Nephron (organoid): ENCODE data around the gene CELF2.
A peak's percentile ranks its signal among the peaks of the same experiment; 100 is the strongest.

Source experiments
- H3K27ac Mint-ChIP-seq, 3 experiments: 2 replicates each; pipeline ENCODE4 v1.8.0; 2020; ENCODE audit warnings: mixed read lengths in 3 of 3, mild to moderate bottlenecking in 2 of 3, moderate library complexity in 1 of 3
- H3K27me3 Mint-ChIP-seq: 2 replicates; pipeline ENCODE4 v1.8.0; 2021; ENCODE audit warnings: low read depth, mild to moderate bottlenecking, moderate library complexity, mixed read lengths
- H3K36me3 Mint-ChIP-seq: 2 replicates; pipeline ENCODE4 v1.8.0; 2020; ENCODE audit warnings: low read depth, mixed read lengths
- H3K4me1 Mint-ChIP-seq: 2 replicates; pipeline ENCODE4 v1.8.0; 2020; ENCODE audit warnings: mixed read lengths
- H3K4me3 Mint-ChIP-seq, 3 experiments: 2 replicates each; pipeline ENCODE4 v1.8.0; 2020; ENCODE audit warnings: mild to moderate bottlenecking in 3 of 3, mixed read lengths in 3 of 3, moderate library complexity in 2 of 3
- H3K9me3 Mint-ChIP-seq: 2 replicates; pipeline ENCODE4 v1.8.0; 2020; ENCODE audit warnings: mixed read lengths
- CTCF ChIP-seq, 3 experiments: fragments of 200-600 bp; sonication (generic); IDR thresholded peaks; one replicate each; pipeline ENCODE4 v1.5.0; 2021; ENCODE audit warnings: antibody characterized with exemption in 3 of 3; ENCODE audit not compliant: unreplicated experiment in 3 of 3

The CELF2 gene

GRCh38 chr10:11057994-11058393 lies 40.3 kb downstream of the CELF2 start:
- Mint-ChIP-seq H3K27me3 (no peaks in the 10 kb centered on the region), H3K27ac (peak overlapping the region; percentile 0 to 25 (median 13)), H3K36me3 (peaks cover 12% of the 10 kb centered on the region), H3K4me3 (no peak overlapping the region), H3K4me1 (peaks cover 30% of the 10 kb centered on the region), H3K9me3 (peaks cover 11% of the 10 kb centered on the region)
- no peak for TF ChIP-seq CTCF (IDR thresholded peaks at IDR 0.05; ENCODE audit: unreplicated experiment in 3 of 3)

GRCh38 chr10:11058965-11059364 lies 41.3 kb downstream of the CELF2 start:
- no peak for TF ChIP-seq CTCF (IDR thresholded peaks at IDR 0.05; ENCODE audit: unreplicated experiment in 3 of 3)
- Mint-ChIP-seq H3K27me3 (no peaks in the 10 kb centered on the region), H3K36me3 (peaks cover 12% of the 10 kb centered on the region), H3K27ac (peak overlapping the region; percentile 17 to 35 (median 21)), H3K9me3 (peaks cover 11% of the 10 kb centered on the region), H3K4me1 (peaks cover 34% of the 10 kb centered on the region), H3K4me3 (no peak overlapping the region)

GRCh38 chr10:11063856-11064255 lies 46.2 kb downstream of the CELF2 start:
- peaks cover 12% of the 10 kb centered on the region for H3K36me3 Mint-ChIP-seq
- H3K27me3 Mint-ChIP-seq, result no peaks in the 10 kb centered on the region

GRCh38 chr10:11064832-11065231 lies 47.2 kb downstream of the CELF2 start:
- Mint-ChIP-seq H3K36me3 (peaks cover 12% of the 10 kb centered on the region), H3K27me3 (no peaks in the 10 kb centered on the region), H3K9me3 (peaks cover 11% of the 10 kb centered on the region), H3K4me3 (no peak overlapping the region), H3K4me1 (peaks cover 24% of the 10 kb centered on the region), H3K27ac (no peak overlapping the region)
- no peak for TF ChIP-seq CTCF (IDR thresholded peaks at IDR 0.05; ENCODE audit: unreplicated experiment in 3 of 3)

More at GRCh38 chr10:11063856-11064255, 46.2 kb downstream of the CELF2 start:
- Mint-ChIP-seq H3K4me3 (no peak overlapping the region), H3K4me1 (peaks cover 29% of the 10 kb centered on the region), H3K27ac (peak overlapping the region in 1 of 3 experiments; percentile 38), H3K9me3 (peaks cover 11% of the 10 kb centered on the region)
- no peak for TF ChIP-seq CTCF (IDR thresholded peaks at IDR 0.05; ENCODE audit: unreplicated experiment in 3 of 3)

GRCh38 chr10:11065567-11065966 lies 47.9 kb downstream of the CELF2 start:
- Mint-ChIP-seq H3K9me3 (peaks cover 11% of the 10 kb centered on the region), H3K4me1 (peaks cover 29% of the 10 kb centered on the region)

More at GRCh38 chr10:11065567-11065966, 47.9 kb downstream of the CELF2 start:
- H3K36me3 Mint-ChIP-seq, result peaks cover 12% of the 10 kb centered on the region
- no peak overlapping the region for H3K4me3 Mint-ChIP-seq
- TF ChIP-seq CTCF (IDR thresholded peaks at IDR 0.05; ENCODE audit: unreplicated experiment in 3 of 3), result no peak
- no peaks in the 10 kb centered on the region for H3K27me3 Mint-ChIP-seq
- H3K27ac Mint-ChIP-seq, result no peak overlapping the region
